IPS-15b (cell line): ENCODE results near the gene COMT.

Experiments used
- H3K27me3 ChIP-seq: one replicate; pipeline ENCODE4 v1.6.1; 2013; ENCODE audit warnings: low read length; ENCODE audit not compliant: control insufficient read depth, insufficient read depth
- H3K36me3 ChIP-seq: one replicate; pipeline ENCODE4 v1.6.1; 2013; ENCODE audit warnings: low read length; ENCODE audit not compliant: control insufficient read depth, insufficient read depth
- H3K4me1 ChIP-seq: one replicate; pipeline ENCODE4 v1.6.1; 2013; ENCODE audit warnings: mild to moderate bottlenecking, low read length; ENCODE audit not compliant: control insufficient read depth, insufficient read depth
- H3K4me3 ChIP-seq: one replicate; pipeline ENCODE4 v1.5.1; 2013; ENCODE audit warnings: low read depth, low read length
- H3K9ac ChIP-seq: one replicate; pipeline ENCODE4 v1.6.1; 2013; ENCODE audit warnings: low read depth, mild to moderate bottlenecking, low read length
- H3K9me3 ChIP-seq: one replicate; pipeline ENCODE4 v1.6.1; 2013; ENCODE audit warnings: mild to moderate bottlenecking, low read length; ENCODE audit not compliant: control insufficient read depth, insufficient read depth

The COMT gene

GRCh38 chr22:19994851-19995610 is 53.5 kb downstream of the COMT start:
- H3K27me3 ChIP-seq = no peaks in the 10 kb centered on the region
- H3K9me3 ChIP-seq = no peaks in the 10 kb centered on the region
- no peaks in the 10 kb centered on the region for H3K36me3 ChIP-seq
- no peak overlapping the region for H3K4me3 ChIP-seq
- H3K4me1 ChIP-seq = peaks cover 6% of the 10 kb centered on the region
- no peak overlapping the region for H3K9ac ChIP-seq

GRCh38 chr22:19995611-19996339 is 54.2 kb downstream of the COMT start:
- no peak overlapping the region for H3K4me3 ChIP-seq
- H3K4me1 ChIP-seq = peaks cover 7% of the 10 kb centered on the region
- no peak overlapping the region for H3K9ac ChIP-seq
- H3K9me3 ChIP-seq = no peaks in the 10 kb centered on the region
- H3K36me3 ChIP-seq = no peaks in the 10 kb centered on the region
- H3K27me3 ChIP-seq = no peaks in the 10 kb centered on the region

- Histone ChIP-seq H3K27me3 (no peaks in the 10 kb centered on the region), H3K4me1 (peaks cover 7% of the 10 kb centered on the region), H3K9ac (no peak overlapping the region), H3K4me3 (no peak overlapping the region), H3K9me3 (no peaks in the 10 kb centered on the region), H3K36me3 (no peaks in the 10 kb centered on the region)
Measured at GRCh38 chr22:19996694-19997384, 55.3 kb downstream of the COMT start.

GRCh38 chr22:19997561-19998231 is 56.1 kb downstream of the COMT start:
- Histone ChIP-seq H3K27me3 (no peaks in the 10 kb centered on the region), H3K9ac (no peak overlapping the region), H3K4me1 (peaks cover 7% of the 10 kb centered on the region), H3K9me3 (no peaks in the 10 kb centered on the region), H3K36me3 (no peaks in the 10 kb centered on the region), H3K4me3 (no peak overlapping the region)

GRCh38 chr22:19998232-19998951 is 56.8 kb downstream of the COMT start:
- no peaks in the 10 kb centered on the region for H3K36me3 ChIP-seq
- H3K9me3 ChIP-seq = no peaks in the 10 kb centered on the region
- no peaks in the 10 kb centered on the region for H3K27me3 ChIP-seq
- H3K9ac ChIP-seq = no peak overlapping the region
- no peak overlapping the region for H3K4me3 ChIP-seq
- H3K4me1 ChIP-seq = peaks cover 7% of the 10 kb centered on the region

GRCh38 chr22:19998991-19999820 is 57.6 kb downstream of the COMT start:
- no peaks in the 10 kb centered on the region for H3K27me3 ChIP-seq
- H3K9ac ChIP-seq = peak overlapping the region; percentile 37
- H3K4me3 ChIP-seq = no peak overlapping the region
- no peaks in the 10 kb centered on the region for H3K9me3 ChIP-seq
- no peaks in the 10 kb centered on the region for H3K36me3 ChIP-seq
- H3K4me1 ChIP-seq = peaks cover 7% of the 10 kb centered on the region

- Histone ChIP-seq H3K9ac (no peak overlapping the region), H3K36me3 (no peaks in the 10 kb centered on the region), H3K9me3 (no peaks in the 10 kb centered on the region), H3K4me1 (peaks cover 7% of the 10 kb centered on the region), H3K27me3 (no peaks in the 10 kb centered on the region), H3K4me3 (no peak overlapping the region)
Measured at GRCh38 chr22:20000246-20001081, 58.9 kb downstream of the COMT start.

- Histone ChIP-seq H3K4me1 (peaks cover 7% of the 10 kb centered on the region), H3K27me3 (no peaks in the 10 kb centered on the region), H3K36me3 (no peaks in the 10 kb centered on the region), H3K9ac (no peak overlapping the region), H3K4me3 (no peak overlapping the region), H3K9me3 (no peaks in the 10 kb centered on the region)
Measured at GRCh38 chr22:20001082-20001638, 59.6 kb downstream of the COMT start.

GRCh38 chr22:20002128-20002527 is 60.6 kb downstream of the COMT start:
- H3K9me3 ChIP-seq = no peaks in the 10 kb centered on the region
- no peaks in the 10 kb centered on the region for H3K36me3 ChIP-seq
- H3K4me1 ChIP-seq = peaks cover 7% of the 10 kb centered on the region
- no peak overlapping the region for H3K4me3 ChIP-seq
- H3K9ac ChIP-seq = no peak overlapping the region
- H3K27me3 ChIP-seq = no peaks in the 10 kb centered on the region

- H3K9ac ChIP-seq = no peak overlapping the region
- H3K36me3 ChIP-seq = no peaks in the 10 kb centered on the region
- H3K27me3 ChIP-seq = no peaks in the 10 kb centered on the region
- H3K9me3 ChIP-seq = no peaks in the 10 kb centered on the region
- peaks cover 7% of the 10 kb centered on the region for H3K4me1 ChIP-seq
- H3K4me3 ChIP-seq = no peak overlapping the region
Measured at GRCh38 chr22:20002636-20003035, 61.1 kb downstream of the COMT start.
